Trophoblast cell (in vitro differentiated cells and primary cell): ENCODE measurements around the gene AIFM2.

Source experiments
- DNase-seq, 2 donors: peaks; one replicate each; pipeline ENCODE4 v3.0.0-alpha.2; 2016
- H2AFZ ChIP-seq: 2 replicates; pipeline ENCODE4 v1.6.1; 2013; ENCODE audit warnings: low read length, moderate library complexity, mild to moderate bottlenecking; ENCODE audit not compliant: insufficient read depth, poor library complexity
- H2AK5ac ChIP-seq: 2 replicates; pipeline ENCODE4 v1.6.1; 2013; ENCODE audit warnings: mild to moderate bottlenecking, low read length
- H2BK120ac ChIP-seq: 2 replicates; pipeline ENCODE4 v1.6.1; 2013; ENCODE audit warnings: low read length, mild to moderate bottlenecking, moderate library complexity; ENCODE audit not compliant: insufficient read depth, poor library complexity
- H2BK12ac ChIP-seq: 2 replicates; pipeline ENCODE4 v1.6.1; 2013; ENCODE audit warnings: mild to moderate bottlenecking, low read length, moderate library complexity
- H2BK5ac ChIP-seq: 2 replicates; pipeline ENCODE4 v1.6.1; 2013; ENCODE audit warnings: low read length, low read depth, moderate library complexity, mild to moderate bottlenecking; ENCODE audit not compliant: poor library complexity
- H3K14ac ChIP-seq: 2 replicates; pipeline ENCODE4 v1.6.1; 2013; ENCODE audit warnings: mild to moderate bottlenecking, low read length
- H3K18ac ChIP-seq: 2 replicates; pipeline ENCODE4 v1.6.1; 2013; ENCODE audit warnings: mild to moderate bottlenecking, low read length
- H3K23ac ChIP-seq: 2 replicates; pipeline ENCODE4 v1.6.1; 2013; ENCODE audit warnings: low read length
- H3K27ac ChIP-seq: 2 replicates; pipeline ENCODE4 v1.5.1; 2013; ENCODE audit warnings: low read depth, mild to moderate bottlenecking, inconsistent platforms, low read length, moderate library complexity
- H3K27me3 ChIP-seq: 2 replicates; pipeline ENCODE4 v1.6.1; 2013; ENCODE audit warnings: inconsistent platforms, mild to moderate bottlenecking, low read length, moderate library complexity; ENCODE audit not compliant: insufficient read depth
- H3K36me3 ChIP-seq, 2 experiments: 1 replicate in 1 of 2; 2 replicates in 1 of 2; pipeline ENCODE4 v1.6.1; 2013; ENCODE audit warnings: low read length in 2 of 2, mild to moderate bottlenecking in 2 of 2, moderate library complexity in 1 of 2; ENCODE audit not compliant: insufficient read depth in 2 of 2, control insufficient read depth in 1 of 2
- H3K4ac ChIP-seq: 2 replicates; pipeline ENCODE4 v1.6.1; 2013; ENCODE audit warnings: low read depth, mild to moderate bottlenecking, low read length, moderate library complexity
- H3K4me1 ChIP-seq, 2 experiments: 1 replicate in 1 of 2; 2 replicates in 1 of 2; pipeline ENCODE4 v1.6.1; 2013; ENCODE audit warnings: low read length in 2 of 2, mild to moderate bottlenecking in 2 of 2, moderate library complexity in 1 of 2; ENCODE audit not compliant: insufficient read depth in 2 of 2, control insufficient read depth in 1 of 2
- H3K4me2 ChIP-seq: 2 replicates; pipeline ENCODE4 v1.6.1; 2013; ENCODE audit warnings: inconsistent platforms, mild to moderate bottlenecking, low read length, moderate library complexity
- H3K4me3 ChIP-seq: 2 replicates; pipeline ENCODE4 v1.5.1; 2013; ENCODE audit warnings: mild to moderate bottlenecking, low read depth, low read length, inconsistent platforms
- H3K79me1 ChIP-seq: one replicate; pipeline ENCODE4 v1.6.1; 2013; ENCODE audit warnings: low read length
- H3K79me2 ChIP-seq: 2 replicates; pipeline ENCODE4 v1.6.1; 2013; ENCODE audit warnings: low read length, mild to moderate bottlenecking; ENCODE audit not compliant: control insufficient read depth, insufficient read depth, poor library complexity
- H3K9ac ChIP-seq: 2 replicates; pipeline ENCODE4 v1.6.1; 2013; ENCODE audit warnings: mild to moderate bottlenecking, low read length
- H3K9me3 ChIP-seq: 2 replicates; pipeline ENCODE4 v1.6.1; 2013; ENCODE audit warnings: low read depth, mild to moderate bottlenecking, control low read depth, inconsistent platforms, low read length; ENCODE audit not compliant: insufficient read depth
- H4K12ac ChIP-seq: 2 replicates; pipeline ENCODE4 v1.6.1; 2013; ENCODE audit warnings: low read depth, mild to moderate bottlenecking, low read length, moderate library complexity
- H4K8ac ChIP-seq: 2 replicates; pipeline ENCODE4 v1.6.1; 2013; ENCODE audit warnings: low read depth, mild to moderate bottlenecking, low read length, moderate library complexity
- H4K91ac ChIP-seq: one replicate; pipeline ENCODE4 v1.6.1; 2013; ENCODE audit warnings: low read depth, mild to moderate bottlenecking, low read length, moderate library complexity
- WGBS: extraction: QIAGEN DNeasy Blood & Tissue Kit; methylation state at CpG from one replicate; pipeline ENCODE4 v1.1.7; 2013; ENCODE audit warnings: missing lambda C conversion rate; ENCODE audit not compliant: insufficient read length, insufficient coverage; ENCODE audit errors: extremely low coverage; 5-methylcytosine and 5-hydroxymethylcytosine counted together

Gene AIFM2

DNA sequence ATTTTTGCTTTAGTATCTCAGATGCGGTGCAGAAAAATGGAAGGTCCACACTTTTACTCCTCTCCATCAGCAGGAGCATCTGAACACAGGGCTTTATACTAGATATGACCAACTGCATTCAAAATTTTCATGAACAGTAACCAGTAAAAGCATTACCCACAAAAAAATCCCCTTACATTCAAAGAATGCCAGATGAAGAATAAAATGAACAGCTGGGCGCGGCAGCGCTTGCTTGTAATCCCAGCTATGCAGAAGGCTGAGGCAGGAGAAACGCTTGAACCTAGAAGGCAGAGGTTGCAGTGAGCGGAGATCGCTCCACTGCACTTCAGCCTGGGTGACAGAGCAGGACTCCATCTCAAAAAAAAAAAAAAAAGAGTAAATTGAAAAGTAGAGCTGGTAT, 34.6 kb upstream of the AIFM2 start:
- Histone ChIP-seq H3K23ac (no peak overlapping the region), H2AK5ac (no peak overlapping the region)

DNA sequence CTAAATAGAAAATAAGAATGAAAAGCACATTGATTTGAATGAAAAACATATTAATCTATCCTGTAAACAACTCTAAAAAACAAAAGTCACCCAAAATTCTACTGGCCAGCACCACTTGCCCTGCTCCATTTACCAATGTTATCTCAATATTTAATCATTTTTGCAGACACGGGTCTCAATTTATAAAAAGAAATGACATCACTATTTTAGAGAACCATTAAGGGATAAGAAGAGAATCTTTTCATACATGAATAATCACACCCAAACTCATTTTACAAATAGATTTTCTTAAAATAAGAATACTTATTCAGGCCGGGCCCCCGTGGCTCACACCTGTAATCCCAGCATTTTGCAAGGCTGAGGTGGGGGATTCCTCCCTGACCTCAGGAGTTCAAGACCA, 33.8 kb upstream of the AIFM2 start:
- H3K9me3 ChIP-seq: no peaks in the 10 kb centered on the region
- H3K79me1 ChIP-seq: peaks cover 8% of the 10 kb centered on the region
- WGBS: no CpG with 5 or more reads among the region's 3 CpGs
- H4K8ac ChIP-seq: no peak overlapping the region
- H3K23ac ChIP-seq: no peak overlapping the region
- no peak overlapping the region for H3K4me3 ChIP-seq
- H3K4ac ChIP-seq: peak overlapping the region; percentile 80
- no peak overlapping the region for H2BK12ac ChIP-seq
- H3K79me2 ChIP-seq: peaks cover 18% of the 10 kb centered on the region
- H3K14ac ChIP-seq: no peak overlapping the region
- no peak overlapping the region for H3K27ac ChIP-seq
- H3K27me3 ChIP-seq: no peaks in the 10 kb centered on the region
- H2AK5ac ChIP-seq: no peak overlapping the region
- peaks cover 2 to 3% of the 10 kb centered on the region in 2 experiments for H3K36me3 ChIP-seq
- H4K12ac ChIP-seq: no peak overlapping the region
- no peak overlapping the region for H2AFZ ChIP-seq
- H2BK120ac ChIP-seq: no peak overlapping the region
- H3K18ac ChIP-seq: no peak overlapping the region
- no peak overlapping the region for H3K4me2 ChIP-seq
- H3K9ac ChIP-seq: no peak overlapping the region
- peaks cover 2 to 6% of the 10 kb centered on the region in 2 experiments for H3K4me1 ChIP-seq
- no peak overlapping the region for H2BK5ac ChIP-seq
- no peak for DNase-seq
- no peak overlapping the region for H4K91ac ChIP-seq

More for the DNA sequence above, 34.6 kb upstream of the AIFM2 start:
- DNase-seq: peak; percentile 66 to 76
- H2BK5ac ChIP-seq: no peak overlapping the region
- no peak overlapping the region for H3K9ac ChIP-seq
- H4K91ac ChIP-seq: no peak overlapping the region
- H3K4me1 ChIP-seq: peaks cover 0 to 6% of the 10 kb centered on the region in 2 experiments
- no peak overlapping the region for H4K8ac ChIP-seq
- peaks cover 2 to 3% of the 10 kb centered on the region in 2 experiments for H3K36me3 ChIP-seq
- H3K14ac ChIP-seq: no peak overlapping the region
- peaks cover 8% of the 10 kb centered on the region for H3K79me1 ChIP-seq
- H2BK12ac ChIP-seq: no peak overlapping the region
- no peak overlapping the region for H2AFZ ChIP-seq
- no peak overlapping the region for H3K4me2 ChIP-seq
- peaks cover 14% of the 10 kb centered on the region for H3K79me2 ChIP-seq
- no peak overlapping the region for H2BK120ac ChIP-seq
- H3K4ac ChIP-seq: peak overlapping the region; percentile 83
- WGBS: no CpG with 5 or more reads among the region's 7 CpGs
- H3K9me3 ChIP-seq: no peaks in the 10 kb centered on the region
- no peak overlapping the region for H4K12ac ChIP-seq
- no peak overlapping the region for H3K18ac ChIP-seq
- no peak overlapping the region for H3K4me3 ChIP-seq
- no peak overlapping the region for H3K27ac ChIP-seq
- H3K27me3 ChIP-seq: no peaks in the 10 kb centered on the region

DNA sequence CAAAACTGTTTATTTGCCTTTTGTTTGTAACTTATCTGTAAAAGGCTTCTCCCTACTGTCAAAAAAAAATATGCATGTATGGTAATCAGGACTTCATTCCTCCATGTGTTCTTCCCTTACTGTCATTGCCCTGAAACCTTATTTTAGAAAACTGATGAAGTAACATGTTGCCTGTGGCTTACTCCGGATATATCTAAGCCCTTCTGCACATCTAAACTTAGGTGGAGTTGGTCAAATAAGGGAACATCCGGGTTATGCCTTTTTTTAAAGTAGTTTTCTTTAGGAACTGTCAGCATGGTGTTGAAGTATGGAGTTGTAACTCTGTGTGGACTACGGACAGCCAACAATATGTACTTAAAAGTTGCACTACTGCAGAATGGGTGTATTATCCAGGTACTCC, 31.5 kb upstream of the AIFM2 start:
- H3K79me2 ChIP-seq: peaks cover 9% of the 10 kb centered on the region
- no peak for DNase-seq
- no peak overlapping the region for H3K27ac ChIP-seq
- no peak overlapping the region for H3K4me3 ChIP-seq
- no peak overlapping the region for H3K14ac ChIP-seq
- no peak overlapping the region for H4K12ac ChIP-seq
- no peak overlapping the region for H3K23ac ChIP-seq
- H3K9ac ChIP-seq: no peak overlapping the region
- no peak overlapping the region for H3K18ac ChIP-seq
- H2AK5ac ChIP-seq: no peak overlapping the region
- H3K4ac ChIP-seq: peak overlapping the region; percentile 4
- H2AFZ ChIP-seq: no peak overlapping the region
- H4K91ac ChIP-seq: no peak overlapping the region
- no peak overlapping the region for H3K4me2 ChIP-seq
- H3K79me1 ChIP-seq: no peaks in the 10 kb centered on the region
- no CpG with 5 or more reads among the region's 3 CpGs for WGBS
- no peak overlapping the region for H2BK12ac ChIP-seq
- H2BK120ac ChIP-seq: no peak overlapping the region
- peaks cover 2% of the 10 kb centered on the region in 2 experiments for H3K4me1 ChIP-seq
- no peaks in the 10 kb centered on the region for H3K27me3 ChIP-seq
- H2BK5ac ChIP-seq: no peak overlapping the region
- peaks cover 5 to 6% of the 10 kb centered on the region in 2 experiments for H3K36me3 ChIP-seq
- no peaks in the 10 kb centered on the region for H3K9me3 ChIP-seq
- H4K8ac ChIP-seq: no peak overlapping the region

DNA sequence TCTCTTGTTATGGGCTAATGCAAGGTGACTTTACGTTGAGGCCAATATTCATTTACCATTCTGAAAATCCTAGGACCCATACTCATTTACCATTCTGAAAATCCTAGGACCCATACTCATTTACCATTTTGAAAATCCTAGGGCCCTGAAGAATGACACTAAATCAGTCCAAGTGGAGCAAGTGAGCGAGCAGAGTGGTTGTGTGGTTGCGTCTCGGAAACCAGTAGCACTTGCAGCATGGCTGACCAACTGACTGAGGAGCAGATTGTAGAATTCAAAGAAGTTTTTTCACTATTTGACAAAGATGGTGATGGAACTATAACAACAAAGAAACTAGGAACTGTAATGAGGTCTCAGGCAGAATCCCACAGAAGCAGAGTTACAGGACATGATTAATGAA, 30.8 kb upstream of the AIFM2 start:
- H2BK120ac ChIP-seq: no peak overlapping the region
- no peak overlapping the region for H3K23ac ChIP-seq
- H3K9ac ChIP-seq: no peak overlapping the region
- no peak overlapping the region for H2AFZ ChIP-seq
- no peak overlapping the region for H3K4me3 ChIP-seq
- H3K27ac ChIP-seq: no peak overlapping the region
- no peaks in the 10 kb centered on the region for H3K79me1 ChIP-seq
- H2BK5ac ChIP-seq: no peak overlapping the region
- H3K27me3 ChIP-seq: no peaks in the 10 kb centered on the region
- no peak overlapping the region for H3K14ac ChIP-seq
- H3K18ac ChIP-seq: no peak overlapping the region
- H4K8ac ChIP-seq: no peak overlapping the region
- H4K91ac ChIP-seq: no peak overlapping the region
- H3K79me2 ChIP-seq: peaks cover 5% of the 10 kb centered on the region
- no peak overlapping the region for H2BK12ac ChIP-seq
- no peak overlapping the region for H3K4me2 ChIP-seq
- no CpG with 5 or more reads among the region's 4 CpGs for WGBS
- no peak for DNase-seq
- H3K4ac ChIP-seq: peak overlapping the region; percentile 52
- H2AK5ac ChIP-seq: no peak overlapping the region
- H4K12ac ChIP-seq: no peak overlapping the region
- H3K9me3 ChIP-seq: no peaks in the 10 kb centered on the region
- peaks cover 0 to 2% of the 10 kb centered on the region in 2 experiments for H3K4me1 ChIP-seq
- H3K36me3 ChIP-seq: peaks cover 5 to 6% of the 10 kb centered on the region in 2 experiments
